HG03571 (cell line): Measurements from ENCODE around the gene SLC19A1.

Experiments used
- ATAC-seq: cut with Tn5 transposase; IDR thresholded peaks from one replicate; pipeline ENCODE4 v1.9.1; 2021; ENCODE audit not compliant: unreplicated experiment

The SLC19A1 gene

GRCh38 chr21:45494851-45495680 is 47.2 kb downstream of the SLC19A1 start:
- ATAC-seq = no peak

- ATAC-seq = no peak
Measured at GRCh38 chr21:45494135-45494850, 47.9 kb downstream of the SLC19A1 start.

DNA sequence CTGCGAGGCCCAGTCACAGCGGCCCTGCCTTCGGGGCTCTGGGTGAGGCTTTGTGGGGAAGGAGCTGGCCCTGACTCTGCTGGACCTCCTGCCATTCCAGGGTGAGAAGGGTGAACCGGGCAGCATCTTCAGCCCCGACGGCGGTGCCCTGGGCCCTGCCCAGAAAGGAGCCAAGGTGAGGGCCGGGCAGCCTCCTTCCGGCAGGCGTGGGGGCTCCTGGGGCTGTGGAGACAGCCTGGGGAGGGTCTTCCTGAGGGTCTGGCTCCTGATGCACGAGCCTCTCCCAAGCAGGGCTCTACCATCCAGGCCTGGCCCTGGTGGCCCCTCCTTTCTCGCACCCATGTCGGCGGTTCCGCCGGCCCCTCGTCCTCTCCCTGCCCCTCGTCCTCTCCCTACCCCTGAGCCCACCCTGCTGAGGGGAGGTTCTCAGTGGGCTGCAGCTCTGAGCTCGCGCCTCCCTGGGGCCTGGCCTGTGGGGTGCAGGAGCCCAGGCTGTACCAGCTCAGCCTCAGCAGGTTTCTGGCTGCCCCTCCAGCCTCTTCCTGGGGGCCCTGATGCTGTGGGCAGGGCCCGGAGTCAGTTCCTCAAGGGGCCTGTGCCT is 48.7 kb downstream of the SLC19A1 start:
- ATAC-seq = no peak

GRCh38 chr21:45492765-45493164 is 49.5 kb downstream of the SLC19A1 start:
- ATAC-seq = no peak

GRCh38 chr21:45491623-45492022 is 50.6 kb downstream of the SLC19A1 start:
- no peak for ATAC-seq

DNA sequence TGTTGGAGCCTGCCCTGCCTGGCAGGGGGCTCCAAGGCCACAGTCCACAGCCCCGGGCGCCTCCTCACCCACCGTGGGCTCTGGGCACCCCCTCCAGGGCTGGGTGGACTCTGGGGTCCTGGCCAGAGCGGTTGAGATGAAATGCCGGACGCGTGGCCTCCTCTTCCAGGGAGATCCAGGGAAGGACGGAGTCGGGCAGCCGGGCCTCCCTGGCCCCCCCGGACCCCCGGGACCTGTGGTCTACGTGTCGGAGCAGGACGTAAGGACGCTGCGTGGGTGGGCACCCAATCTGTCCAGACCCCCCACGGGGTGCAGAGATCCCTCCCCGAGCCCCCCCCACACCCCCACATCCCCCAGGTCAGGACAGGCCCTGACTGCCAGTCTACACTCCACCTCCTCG is 51.2 kb downstream of the SLC19A1 start:
- ATAC-seq = no peak

GRCh38 chr21:45490049-45490731 is 52.0 kb downstream of the SLC19A1 start:
- no peak for ATAC-seq

DNA sequence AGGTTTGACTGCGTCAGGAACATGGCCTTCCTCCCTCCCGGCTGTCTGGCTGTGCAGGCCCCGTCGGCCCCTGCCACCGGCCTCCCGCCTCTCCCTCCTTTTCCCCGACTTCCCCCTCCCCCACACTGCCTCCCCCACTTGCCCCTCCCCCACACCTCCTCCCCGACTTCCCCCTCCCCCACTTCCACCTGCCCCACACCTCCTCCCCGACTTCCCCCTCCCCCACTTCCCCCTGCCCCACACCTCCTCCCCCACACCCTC is 52.6 kb downstream of the SLC19A1 start:
- no peak for ATAC-seq

DNA sequence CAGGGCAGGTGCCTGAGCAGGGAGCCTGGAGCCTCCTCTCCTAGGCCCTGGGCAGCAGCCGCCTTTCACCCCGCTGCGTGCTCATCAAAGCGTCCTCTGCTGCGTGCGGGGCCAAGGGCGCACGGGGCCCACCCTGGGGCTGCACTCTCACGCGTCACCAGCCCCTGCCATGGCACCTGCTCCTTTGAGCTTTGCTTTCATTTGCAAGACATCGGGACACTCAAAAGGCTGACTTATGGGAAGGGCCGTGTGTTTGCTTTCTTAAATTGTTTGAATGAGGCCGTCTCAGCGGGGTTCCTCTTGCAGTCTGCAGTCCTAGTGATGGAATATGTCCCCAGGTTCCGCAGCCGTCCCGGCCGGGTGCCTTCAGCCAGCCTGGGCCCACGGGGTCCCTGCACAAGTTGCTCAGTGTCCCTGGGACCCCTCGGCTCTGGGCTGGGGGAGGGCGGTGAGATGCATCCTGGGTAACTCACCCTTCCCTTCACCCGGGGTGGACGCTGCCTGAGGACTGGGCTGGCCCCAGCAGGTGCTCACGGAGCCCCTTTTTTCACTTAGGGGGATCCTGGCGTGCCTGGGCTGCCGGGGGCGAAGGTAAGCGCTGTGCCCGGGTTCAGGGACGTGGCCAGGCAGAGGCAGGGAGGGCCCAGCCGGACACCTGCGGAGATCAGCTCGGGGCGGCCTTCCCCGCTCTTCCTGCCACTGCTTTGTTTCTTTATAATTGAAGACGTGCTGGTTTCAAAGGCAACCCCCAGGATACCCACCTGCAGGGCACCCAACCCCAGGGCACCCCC is 53.1 kb downstream of the SLC19A1 start:
- no peak for ATAC-seq

GRCh38 chr21:45487891-45488600 is 54.2 kb downstream of the SLC19A1 start:
- no peak for ATAC-seq

DNA sequence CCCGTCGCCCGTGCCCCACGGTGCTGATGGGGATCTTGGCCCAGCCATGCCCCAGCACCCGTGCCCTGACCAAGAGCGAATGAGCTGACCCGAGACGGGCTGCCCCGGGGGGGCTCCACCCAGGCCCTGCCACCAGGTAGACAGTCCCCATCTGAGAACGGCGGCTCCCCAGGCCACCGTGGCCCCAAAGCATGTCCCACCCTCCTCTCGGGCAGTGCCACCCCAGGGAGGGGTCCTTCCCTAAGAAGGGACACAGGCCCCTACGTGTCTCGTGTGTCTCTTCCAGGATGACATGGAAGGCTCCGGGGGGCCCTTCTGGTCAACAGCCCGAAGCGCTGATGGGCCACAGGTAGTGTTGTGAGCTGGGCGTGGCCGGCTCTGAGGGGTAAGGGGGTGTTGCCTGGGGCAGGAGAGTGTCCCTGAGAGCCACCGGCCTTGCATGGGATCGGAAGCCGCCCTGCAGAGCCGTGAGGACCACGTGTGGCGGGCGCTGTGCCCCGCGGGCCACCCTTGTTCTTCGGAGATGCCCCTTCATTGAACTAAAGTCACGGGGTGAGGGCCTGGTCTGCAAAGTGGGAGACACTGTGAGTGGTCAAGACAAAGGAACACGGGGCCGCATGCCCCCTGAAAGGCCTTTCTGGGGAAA is 55.0 kb downstream of the SLC19A1 start:
- no peak for ATAC-seq

DNA sequence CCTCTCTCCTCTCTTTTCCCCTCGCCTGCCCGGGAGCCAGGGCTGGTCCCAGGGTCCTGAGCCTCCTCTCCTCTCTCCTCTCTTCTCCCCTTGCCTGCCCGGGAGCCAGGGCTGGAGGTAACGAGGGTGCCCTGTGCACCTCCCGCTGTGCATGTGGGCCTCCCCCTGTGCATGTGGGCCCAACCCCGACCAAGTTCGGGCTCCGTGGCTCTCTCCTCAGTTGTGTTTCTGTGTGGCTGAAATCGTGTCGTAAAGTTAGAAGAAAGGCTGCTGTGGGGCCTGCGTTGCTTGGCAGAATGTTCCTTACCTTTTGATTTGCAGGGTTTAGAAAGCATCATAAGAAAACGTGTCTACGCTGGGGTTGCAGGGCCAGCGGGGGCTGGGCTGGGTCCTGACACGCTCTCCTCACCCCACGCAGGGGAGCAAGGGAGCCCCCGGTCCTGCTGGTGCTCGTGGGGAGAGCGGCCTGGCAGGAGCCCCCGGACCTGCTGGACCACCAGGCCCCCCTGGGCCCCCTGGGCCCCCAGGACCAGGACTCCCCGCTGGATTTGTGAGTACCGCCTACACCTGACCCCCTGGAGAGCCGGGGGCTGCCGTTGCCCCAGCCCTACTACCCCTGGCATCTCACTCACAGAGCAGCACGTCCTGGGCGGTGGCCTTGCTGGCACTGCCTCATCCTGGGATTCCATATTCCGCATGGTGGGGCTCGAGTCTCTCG is 55.6 kb downstream of the SLC19A1 start:
- no peak for ATAC-seq

DNA sequence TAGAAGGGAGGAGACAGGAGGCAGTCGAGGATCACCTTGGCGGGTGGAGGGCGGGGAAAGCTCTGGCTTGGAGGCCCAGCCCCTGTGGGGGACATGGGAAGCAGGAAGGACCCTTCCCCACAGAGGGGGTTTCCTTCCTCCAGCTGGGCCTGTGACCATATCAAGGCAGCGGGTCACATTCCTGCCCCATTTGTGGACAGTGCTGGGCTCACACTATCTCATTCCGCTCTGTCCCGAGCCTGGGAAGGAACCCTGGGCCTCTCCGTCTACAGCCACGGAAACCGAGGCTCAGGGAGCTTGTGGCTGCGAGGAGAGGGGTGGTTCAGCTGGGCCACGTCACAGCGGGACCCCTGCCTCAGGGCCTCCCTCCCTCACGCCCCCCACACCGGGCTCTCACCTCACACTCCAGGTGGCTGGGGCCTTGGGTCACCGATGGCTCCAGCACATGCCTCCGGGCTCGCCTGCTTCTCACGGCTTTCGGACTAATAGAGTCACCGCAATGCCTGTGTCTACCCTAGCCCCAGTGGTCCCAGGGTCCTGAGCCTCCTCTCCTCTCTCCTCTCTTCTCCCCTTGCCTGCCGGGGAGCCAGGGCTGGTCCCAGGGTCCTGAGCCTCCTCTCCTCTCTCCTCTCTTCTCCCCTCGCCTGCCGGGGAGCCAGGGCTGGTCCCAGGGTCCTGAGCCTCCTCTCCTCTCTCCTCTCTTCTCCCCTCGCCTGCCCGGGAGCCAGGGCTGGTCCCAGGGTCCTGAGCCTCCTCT is 56.4 kb downstream of the SLC19A1 start:
- ATAC-seq = no peak

DNA sequence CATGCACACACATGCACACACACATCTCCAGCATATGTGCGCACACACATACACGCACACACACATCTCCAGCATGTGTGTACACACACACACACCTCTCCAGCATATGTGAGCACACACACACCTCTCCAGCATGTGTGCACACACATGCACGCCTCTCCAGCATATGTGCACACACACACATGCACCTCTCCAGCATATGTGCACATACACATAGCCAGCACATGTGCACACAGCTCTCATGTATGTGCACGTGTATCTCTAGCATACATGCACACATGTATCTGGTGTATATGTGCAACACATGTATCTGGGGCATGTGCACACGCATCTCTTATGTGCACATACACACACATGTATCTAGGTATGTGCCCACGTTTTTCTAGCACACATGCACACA is 57.9 kb downstream of the SLC19A1 start:
- ATAC-seq = no peak

DNA sequence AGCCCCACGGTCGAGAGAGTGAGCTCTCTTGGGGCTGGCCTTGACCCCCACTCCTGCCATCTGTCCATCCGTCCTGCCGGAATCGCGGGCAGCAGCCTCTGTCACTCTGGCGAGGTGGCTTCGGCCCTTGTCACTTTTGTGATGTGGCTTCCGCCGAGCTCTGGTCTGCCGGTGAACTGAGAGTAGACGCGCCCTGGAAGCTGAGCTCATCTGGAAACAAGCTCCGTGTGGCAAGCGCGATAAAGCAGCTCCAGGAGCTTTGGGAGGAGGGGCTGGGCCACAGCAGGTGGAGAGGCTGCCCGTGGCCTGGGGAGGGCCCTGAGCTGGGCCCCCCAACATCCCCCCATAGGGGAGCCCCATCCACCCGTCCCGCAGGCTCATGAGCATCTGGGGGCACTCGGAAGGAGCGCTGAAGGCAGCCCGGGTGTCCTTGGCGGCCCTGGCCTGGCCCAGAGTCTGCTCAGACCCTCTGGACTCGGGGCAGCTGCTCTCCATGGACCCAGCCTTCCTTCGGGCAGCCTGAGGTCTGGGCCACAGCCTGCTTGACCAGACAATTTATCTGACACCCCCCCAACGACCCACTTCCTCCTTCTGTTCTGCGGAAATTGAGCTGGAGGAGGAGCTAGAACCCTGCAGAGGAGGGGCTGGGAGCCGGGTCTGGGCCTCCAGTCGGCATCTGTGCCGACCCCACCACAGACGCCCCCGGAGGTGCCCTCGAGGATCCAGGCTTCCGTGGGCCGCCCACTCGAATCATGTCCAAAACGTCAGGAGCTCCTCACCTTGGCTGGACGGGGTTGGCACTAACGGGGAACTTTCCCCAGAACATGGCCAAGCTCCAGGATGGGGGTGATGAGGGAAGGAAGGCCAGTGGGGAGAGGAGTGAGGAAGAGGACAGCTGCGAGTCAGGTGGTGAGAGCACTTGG is 59.1 kb downstream of the SLC19A1 start:
- ATAC-seq = no peak

GRCh38 chr21:45481977-45482898 is 60.0 kb downstream of the SLC19A1 start:
- ATAC-seq = no peak
